H9 (cell line): ENCODE measurements around the gene PDXK. TPM values are rescaled to one million over a fixed set of nuclear protein-coding genes. Genes with fewer than 3 reads are reported as not detected.

ENCODE experiments used
- DNase-seq: peaks from one replicate; pipeline ENCODE4 v3.0.0-alpha.2; 2017
- H2AFZ ChIP-seq: one replicate; pipeline ENCODE4 v1.6.1; 2013; ENCODE audit warnings: mild to moderate bottlenecking, low read length, control low read depth, moderate library complexity
- H2AK5ac ChIP-seq: 2 replicates; pipeline ENCODE4 v1.6.1; 2013; ENCODE audit warnings: low read length, control low read depth, mixed read lengths; ENCODE audit not compliant: insufficient read length
- H2BK120ac ChIP-seq: one replicate; pipeline ENCODE4 v1.6.1; 2013; ENCODE audit warnings: low read depth, mild to moderate bottlenecking, low read length, control low read depth, inconsistent platforms; ENCODE audit not compliant: poor library complexity, severe bottlenecking
- H2BK12ac ChIP-seq: 2 replicates; pipeline ENCODE4 v1.6.1; 2013; ENCODE audit warnings: low read length, control low read depth, mixed read lengths, low read depth; ENCODE audit not compliant: insufficient read length
- H2BK15ac ChIP-seq: 2 replicates; pipeline ENCODE4 v1.6.1; 2013; ENCODE audit warnings: low read depth, low read length, control low read depth
- H2BK20ac ChIP-seq: one replicate; pipeline ENCODE4 v1.6.1; 2013; ENCODE audit warnings: low read depth, mild to moderate bottlenecking, low read length, control low read depth, inconsistent platforms; ENCODE audit not compliant: poor library complexity, severe bottlenecking
- H2BK5ac ChIP-seq: 2 replicates; pipeline ENCODE4 v1.6.1; 2013; ENCODE audit warnings: low read length, control low read depth, mixed read lengths; ENCODE audit not compliant: insufficient read length
- H3K14ac ChIP-seq: 2 replicates; pipeline ENCODE4 v1.6.1; 2013; ENCODE audit warnings: low read length, control low read depth; ENCODE audit not compliant: insufficient read depth
- H3K18ac ChIP-seq: 2 replicates; pipeline ENCODE4 v1.6.1; 2013; ENCODE audit warnings: low read depth, mild to moderate bottlenecking, mixed read lengths, low read length, control low read depth; ENCODE audit not compliant: insufficient read length
- H3K23ac ChIP-seq: 2 replicates; pipeline ENCODE4 v1.6.1; 2013; ENCODE audit warnings: low read length, control low read depth, mixed read lengths, low read depth; ENCODE audit not compliant: insufficient read length
- H3K23me2 ChIP-seq: 2 replicates; pipeline ENCODE4 v1.6.1; 2013; ENCODE audit warnings: low read depth, mild to moderate bottlenecking, mixed read lengths, low read length, control low read depth; ENCODE audit not compliant: insufficient read length, poor library complexity, severe bottlenecking
- H3K27ac ChIP-seq: 2 replicates; pipeline ENCODE4 v1.5.1; 2013; ENCODE audit warnings: low read length, control low read depth, mixed read lengths, low read depth; ENCODE audit not compliant: insufficient read length
- H3K27me3 ChIP-seq: 2 replicates; pipeline ENCODE4 v1.6.1; 2013; ENCODE audit warnings: low read length, control low read depth, inconsistent platforms; ENCODE audit not compliant: insufficient read depth
- H3K4ac ChIP-seq: 2 replicates; pipeline ENCODE4 v1.6.1; 2013; ENCODE audit warnings: low read depth, mild to moderate bottlenecking, control low read depth, inconsistent platforms, low read length, moderate library complexity
- H3K4me1 ChIP-seq: 2 replicates; pipeline ENCODE4 v1.6.1; 2013; ENCODE audit warnings: low read length, control low read depth, inconsistent platforms; ENCODE audit not compliant: insufficient read depth
- H3K4me2 ChIP-seq: 2 replicates; pipeline ENCODE4 v1.6.1; 2013; ENCODE audit warnings: low read length, control low read depth, mixed read lengths; ENCODE audit not compliant: insufficient read length, insufficient read depth
- H3K56ac ChIP-seq: 2 replicates; pipeline ENCODE4 v1.6.1; 2013; ENCODE audit warnings: low read depth, mild to moderate bottlenecking, mixed read lengths, low read length, control low read depth; ENCODE audit not compliant: insufficient read length
- H3K79me1 ChIP-seq: 2 replicates; pipeline ENCODE4 v1.6.1; 2013; ENCODE audit warnings: low read depth, mild to moderate bottlenecking, moderate library complexity, low read length, control low read depth, inconsistent platforms; ENCODE audit not compliant: insufficient read depth, poor library complexity, severe bottlenecking
- H3K79me2 ChIP-seq: 2 replicates; pipeline ENCODE4 v1.6.1; 2013; ENCODE audit warnings: low read length, control low read depth, inconsistent platforms; ENCODE audit not compliant: insufficient read depth
- H3K9ac ChIP-seq: 2 replicates; pipeline ENCODE4 v1.6.1; 2013; ENCODE audit warnings: low read length, control low read depth, mixed read lengths; ENCODE audit not compliant: insufficient read length; ENCODE audit errors: extremely low read depth
- H3K9me3 ChIP-seq: one replicate; pipeline ENCODE4 v1.6.1; 2013; ENCODE audit warnings: low read depth, low read length, inconsistent platforms; ENCODE audit not compliant: control insufficient read depth
- H3T11ph ChIP-seq: one replicate; pipeline ENCODE4 v1.6.1; 2013; ENCODE audit warnings: mild to moderate bottlenecking, low read length, control low read depth, inconsistent platforms
- H4K20me1 ChIP-seq: one replicate; pipeline ENCODE4 v1.6.1; 2013; ENCODE audit not compliant: control insufficient read depth, insufficient read length, insufficient read depth
- H4K5ac ChIP-seq: 2 replicates; pipeline ENCODE4 v1.6.1; 2013; ENCODE audit warnings: low read depth, mild to moderate bottlenecking, mixed read lengths, low read length, control low read depth; ENCODE audit not compliant: insufficient read length
- H4K8ac ChIP-seq: replicated peaks from 2 replicates; pipeline ENCODE4 v1.6.1; 2013; ENCODE audit warnings: low read length, control low read depth, mixed read lengths, low read depth; ENCODE audit not compliant: insufficient read length
- H4K91ac ChIP-seq: 2 replicates; pipeline ENCODE4 v1.6.1; 2013; ENCODE audit warnings: low read depth, mild to moderate bottlenecking, moderate library complexity, mixed read lengths, low read length, control low read depth; ENCODE audit not compliant: insufficient read length
- H3K27ac Mint-ChIP-seq, 3 experiments: 2 replicates in 2 of 3; 3 replicates in 1 of 3; pipeline ENCODE4 v1.8.0; 2020 to 2021; ENCODE audit warnings: mixed read lengths in 3 of 3, mild to moderate bottlenecking in 1 of 3, moderate library complexity in 1 of 3
- H3K27me3 Mint-ChIP-seq: 2 replicates; pipeline ENCODE4 v1.8.0; 2021; ENCODE audit warnings: low read depth, mild to moderate bottlenecking, moderate library complexity, mixed read lengths
- H3K36me3 Mint-ChIP-seq, 3 experiments: 2 replicates in 2 of 3; 3 replicates in 1 of 3; pipeline ENCODE4 v1.8.0; 2020 to 2021; ENCODE audit warnings: low read depth in 3 of 3, mixed read lengths in 3 of 3; ENCODE audit not compliant: insufficient read depth in 1 of 3
- H3K4me1 Mint-ChIP-seq, 2 experiments: 2 replicates each; pipeline ENCODE4 v1.8.0; 2020; ENCODE audit warnings: mixed read lengths in 2 of 2
- H3K4me3 Mint-ChIP-seq, 2 experiments: 2 replicates in 1 of 2; 3 replicates in 1 of 2; pipeline ENCODE4 v1.8.0; 2020 to 2021; ENCODE audit warnings: mild to moderate bottlenecking in 2 of 2, mixed read lengths in 2 of 2, moderate library complexity in 1 of 2
- H3K9me3 Mint-ChIP-seq, 2 experiments: 2 replicates in 1 of 2; 3 replicates in 1 of 2; pipeline ENCODE4 v1.8.0; 2020; ENCODE audit warnings: mild to moderate bottlenecking in 2 of 2, mixed read lengths in 2 of 2, moderate library complexity in 1 of 2
- WGBS: extraction: QIAGEN DNeasy Blood & Tissue Kit; methylation state at CpG from one replicate; pipeline ENCODE4 v1.1.7; 2013; ENCODE audit warnings: missing lambda C conversion rate, low lambda C conversion rate, mixed read lengths; ENCODE audit not compliant: insufficient read length; ENCODE audit errors: extremely low coverage; 5-methylcytosine and 5-hydroxymethylcytosine counted together
- total RNA-seq: library from RNA; stranded (reverse); gene quantifications from 2 replicates; pipeline ENCODE4 v1.2.1, GENCODE V29; 2021
- TF ChIP-seq, protein P1 (sequence below): fragments of 200-600 bp; sonication (generic); conservative IDR thresholded peaks from 3 replicates; pipeline ENCODE4 v1.8.0; 2021; ENCODE audit warnings: antibody characterized with exemption, mild to moderate bottlenecking

Gene PDXK
- total RNA-seq, 1 experiment from 2014 or later = 109 TPM

DNA sequence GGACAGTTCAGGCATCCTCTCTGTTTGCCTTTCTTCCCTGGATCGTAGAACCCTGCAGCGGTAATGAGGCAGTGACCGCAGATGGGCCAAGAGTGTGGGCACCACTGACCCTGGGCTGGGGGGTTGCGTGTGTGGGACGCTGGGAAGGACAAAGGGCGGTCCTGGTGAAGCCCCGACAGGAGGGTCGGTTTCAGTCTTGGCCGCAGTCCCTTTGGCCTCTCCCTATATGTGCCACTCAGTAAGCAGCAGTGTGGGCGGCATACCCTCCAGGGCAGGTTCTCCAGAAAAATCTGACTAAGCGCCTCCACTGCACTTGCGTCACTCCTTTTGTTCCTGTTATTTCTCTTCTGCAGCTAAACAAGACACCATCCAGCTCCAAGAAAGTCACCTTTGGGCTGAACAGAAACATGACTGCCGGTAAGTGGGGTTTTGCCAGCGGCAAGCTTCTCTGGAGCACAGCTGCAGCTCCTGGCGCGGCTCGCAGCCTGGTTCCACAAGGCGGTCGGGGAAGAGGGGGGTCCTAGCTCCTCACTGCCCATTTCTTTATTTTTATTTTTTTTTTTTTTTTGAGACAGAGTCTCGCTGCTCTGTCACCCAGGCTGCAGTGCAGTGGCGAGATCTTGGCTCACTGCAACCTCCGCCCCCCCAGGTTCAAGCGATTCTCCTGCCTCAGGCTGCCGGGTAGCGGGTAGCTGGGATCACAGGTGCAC, 27.7 kb upstream of the PDXK start:
- Histone ChIP-seq H2BK12ac (no peak overlapping the region), H2BK120ac (no peak overlapping the region), H2BK5ac (no peak overlapping the region), H2AK5ac (no peak overlapping the region), H3K79me2 (no peaks in the 10 kb centered on the region), H2BK20ac (no peak overlapping the region), H3K18ac (no peak overlapping the region), H3K27ac (no peak overlapping the region), H3K79me1 (no peaks in the 10 kb centered on the region), H3T11ph (no peak overlapping the region), H3K23ac (no peak overlapping the region), H3K9me3 (no peaks in the 10 kb centered on the region), H2BK15ac (no peak overlapping the region), H3K4ac (no peak overlapping the region), H3K23me2 (no peaks in the 10 kb centered on the region), H3K4me2 (no peak overlapping the region), H3K56ac (no peak overlapping the region), H2AFZ (no peak overlapping the region), H3K4me1 (no peaks in the 10 kb centered on the region), H4K8ac (no peak overlapping the region), H4K20me1 (no peaks in the 10 kb centered on the region), H3K27me3 (no peaks in the 10 kb centered on the region), H3K9ac (no peak overlapping the region), H4K5ac (no peak overlapping the region), H4K91ac (no peak overlapping the region), H3K14ac (no peak overlapping the region)
- Mint-ChIP-seq H3K9me3 (no peaks in the 10 kb centered on the region), H3K27me3 (no peaks in the 10 kb centered on the region), H3K36me3 (peaks cover 39 to 96% (median 93%) of the 10 kb centered on the region in 3 experiments; a peak in 6 of 7 replicates), H3K4me3 (no peak overlapping the region), H3K4me1 (no peaks in the 10 kb centered on the region), H3K27ac (0 out of 7 replicates have a peak overlapping the region, but pooled peaks of 1 of the 3 experiments have one; percentile 64)
- WGBS = no CpG with 5 or more reads among the region's 25 CpGs
- TF ChIP-seq, protein P1, sequence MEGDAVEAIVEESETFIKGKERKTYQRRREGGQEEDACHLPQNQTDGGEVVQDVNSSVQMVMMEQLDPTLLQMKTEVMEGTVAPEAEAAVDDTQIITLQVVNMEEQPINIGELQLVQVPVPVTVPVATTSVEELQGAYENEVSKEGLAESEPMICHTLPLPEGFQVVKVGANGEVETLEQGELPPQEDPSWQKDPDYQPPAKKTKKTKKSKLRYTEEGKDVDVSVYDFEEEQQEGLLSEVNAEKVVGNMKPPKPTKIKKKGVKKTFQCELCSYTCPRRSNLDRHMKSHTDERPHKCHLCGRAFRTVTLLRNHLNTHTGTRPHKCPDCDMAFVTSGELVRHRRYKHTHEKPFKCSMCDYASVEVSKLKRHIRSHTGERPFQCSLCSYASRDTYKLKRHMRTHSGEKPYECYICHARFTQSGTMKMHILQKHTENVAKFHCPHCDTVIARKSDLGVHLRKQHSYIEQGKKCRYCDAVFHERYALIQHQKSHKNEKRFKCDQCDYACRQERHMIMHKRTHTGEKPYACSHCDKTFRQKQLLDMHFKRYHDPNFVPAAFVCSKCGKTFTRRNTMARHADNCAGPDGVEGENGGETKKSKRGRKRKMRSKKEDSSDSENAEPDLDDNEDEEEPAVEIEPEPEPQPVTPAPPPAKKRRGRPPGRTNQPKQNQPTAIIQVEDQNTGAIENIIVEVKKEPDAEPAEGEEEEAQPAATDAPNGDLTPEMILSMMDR = no peak
- no peak for DNase-seq
